Activated T-helper 1 cell treated with anti-CD3 and anti-CD28 coated beads, Interleukin-2, amount 50 U/mL, for 16 hours (primary cell): ENCODE results near the gene GSDME.

ENCODE experiments used
- DNase-seq, 2 donors: peaks; one replicate each; pipeline ENCODE4 v3.0.0-alpha.2; 2020; ENCODE audit warnings: low read depth in 1 of 2, low spot score in 1 of 2

The GSDME gene

GRCh38 chr7:24773646-24774045 lies 16.4 kb upstream of the GSDME start:
- DNase-seq: no peak

- no peak for DNase-seq
These were observed 12.6 kb upstream of the GSDME start for GRCh38 chr7:24769851-24770250.

DNA sequence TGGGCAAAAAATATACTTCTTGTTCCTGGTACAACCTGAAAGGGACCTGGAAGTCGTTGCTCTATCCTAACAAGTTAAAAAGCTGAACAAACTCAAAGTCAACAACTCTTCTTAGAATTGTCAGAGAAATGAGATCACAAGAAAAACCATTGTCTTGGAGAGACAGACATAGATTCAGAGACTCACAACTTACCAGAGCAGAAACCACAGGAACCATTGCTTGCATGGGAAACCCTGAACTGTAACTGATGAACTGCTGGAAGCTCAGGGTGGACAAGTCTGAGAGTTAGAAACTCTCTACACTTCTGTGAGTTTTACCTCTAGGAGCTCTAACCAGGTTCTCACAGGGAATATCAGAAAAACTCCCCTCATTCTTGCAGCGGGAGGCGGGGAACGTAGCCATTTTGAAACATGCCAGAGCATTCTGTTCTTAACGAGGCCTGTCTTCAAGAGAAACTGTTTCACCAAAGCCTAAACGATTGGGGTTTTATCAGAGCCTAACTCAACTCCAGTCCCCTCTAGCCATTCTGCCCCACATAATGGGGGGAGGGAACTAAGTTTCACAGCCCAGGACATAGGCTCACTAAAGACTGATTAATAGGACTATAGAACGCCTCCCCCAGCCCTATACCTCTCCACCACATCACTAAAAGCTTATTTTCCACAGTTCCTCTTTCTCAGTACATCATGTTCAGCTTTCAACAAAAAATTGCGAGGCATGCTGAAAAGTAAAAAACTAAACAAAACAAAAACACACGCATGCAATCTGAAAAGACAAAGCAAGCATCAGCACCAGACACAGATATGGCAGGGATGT lies 12.0 kb upstream of the GSDME start:
- no peak for DNase-seq

DNA sequence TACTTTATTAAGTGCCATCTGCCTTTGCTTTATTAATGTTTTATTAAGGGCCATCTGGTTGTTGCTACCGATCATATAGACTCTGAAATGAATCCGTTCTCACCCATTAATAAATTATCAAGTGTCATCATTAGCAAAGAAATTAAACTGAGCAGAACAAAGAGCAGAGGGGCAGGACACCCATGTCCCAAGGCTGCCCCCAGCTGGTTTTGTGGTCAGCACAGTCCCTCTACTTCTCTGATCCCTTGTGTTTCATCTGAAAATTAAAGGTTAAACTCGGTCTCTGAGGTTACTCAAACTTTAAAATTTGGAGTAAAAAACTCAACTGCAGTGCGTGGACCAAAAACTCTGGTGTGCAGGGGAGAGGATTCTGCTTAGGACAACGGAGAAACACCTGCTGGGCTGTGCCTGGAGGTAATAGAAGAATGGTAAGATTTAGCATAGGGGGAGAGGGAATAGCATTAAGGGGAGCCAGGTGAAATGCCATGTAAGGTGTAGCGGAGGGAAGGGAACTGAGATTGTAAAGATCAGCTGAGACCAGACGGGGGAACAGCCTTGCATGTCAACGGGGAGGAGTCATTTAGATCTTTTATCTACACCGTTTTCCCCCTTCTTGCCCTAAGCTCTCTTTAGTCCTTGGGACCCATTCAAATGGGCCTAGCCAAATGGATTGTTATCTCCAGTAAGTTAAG lies 10.8 kb upstream of the GSDME start:
- no peak for DNase-seq

DNA sequence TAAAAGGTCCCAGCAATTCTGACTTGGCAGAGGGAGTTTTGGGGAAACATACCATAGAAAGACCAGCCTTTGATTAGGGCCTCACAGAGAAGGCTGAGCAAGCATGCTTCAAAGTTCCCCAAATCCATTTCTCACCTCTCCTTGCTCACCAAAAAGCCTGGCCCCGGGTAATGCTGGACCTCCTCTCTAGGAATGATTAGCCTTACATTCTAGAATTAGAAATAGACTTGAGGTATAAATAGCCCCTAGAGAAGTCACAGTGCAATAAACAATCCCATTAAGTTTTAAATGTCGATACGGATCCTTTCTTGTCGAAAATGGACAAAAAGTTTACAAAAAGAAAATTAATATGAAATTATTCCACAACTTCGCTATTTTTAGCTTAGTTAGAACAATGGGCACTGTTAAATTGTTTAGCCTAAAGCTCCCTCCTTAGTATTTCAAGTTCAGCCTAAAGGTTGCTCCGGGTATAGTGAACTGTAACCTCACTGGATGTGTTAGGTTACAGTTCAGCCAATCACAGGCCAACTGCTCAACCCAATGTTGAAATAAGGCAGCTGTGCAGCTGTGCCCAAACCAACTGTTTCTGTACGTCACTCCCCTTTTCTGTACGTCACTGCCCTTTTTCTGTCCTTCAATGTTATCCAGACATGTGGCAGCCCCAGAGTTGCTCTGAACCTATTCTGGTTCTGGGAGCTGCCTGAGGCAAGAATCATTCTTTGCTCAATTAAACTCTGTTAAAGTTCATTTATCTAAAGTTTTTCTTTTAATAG lies 7.9 kb upstream of the GSDME start:
- DNase-seq: no peak

GRCh38 chr7:24764011-24764410 lies 6.7 kb upstream of the GSDME start:
- DNase-seq: no peak

- DNase-seq: no peak
These were observed 6.1 kb upstream of the GSDME start for GRCh38 chr7:24763303-24763901.

DNA sequence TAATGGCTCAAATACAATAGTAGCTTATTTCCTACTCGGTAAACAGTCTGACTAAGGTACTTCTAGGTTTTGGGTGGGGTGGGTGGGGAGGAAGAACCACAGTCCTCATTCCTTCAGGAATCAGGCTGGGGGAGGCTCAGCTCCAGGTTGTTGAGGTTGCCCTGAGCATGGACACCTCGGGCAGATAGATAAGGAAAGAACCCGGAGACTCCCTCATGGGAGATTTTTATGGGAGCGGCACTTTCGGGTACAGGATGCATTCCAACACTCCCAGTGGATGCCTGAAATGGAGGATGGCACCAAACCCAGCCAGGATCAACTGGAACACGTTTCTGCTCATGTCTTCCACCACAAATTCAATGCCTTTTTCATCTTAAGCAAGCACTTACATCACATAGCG lies 5.5 kb upstream of the GSDME start:
- no peak for DNase-seq

DNA sequence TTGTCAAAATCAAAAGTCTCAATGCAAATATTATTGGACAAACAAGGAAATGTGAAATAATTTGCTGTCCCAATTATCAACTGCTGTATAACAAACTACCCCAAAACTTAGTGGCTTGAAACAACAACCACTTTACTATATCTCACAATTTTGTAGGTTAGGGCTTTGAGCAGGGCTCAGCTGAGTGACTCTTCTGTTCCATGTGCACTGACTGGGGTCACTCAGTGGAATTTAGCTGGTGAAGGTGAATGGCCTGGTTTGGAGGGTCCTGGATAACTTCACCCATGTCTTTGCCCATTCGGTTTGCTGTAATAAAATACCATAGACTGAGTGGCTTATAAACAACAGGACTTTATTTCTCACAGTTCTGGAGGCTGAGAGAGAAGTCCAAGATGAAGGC lies 3.7 kb upstream of the GSDME start:
- DNase-seq: no peak

DNA sequence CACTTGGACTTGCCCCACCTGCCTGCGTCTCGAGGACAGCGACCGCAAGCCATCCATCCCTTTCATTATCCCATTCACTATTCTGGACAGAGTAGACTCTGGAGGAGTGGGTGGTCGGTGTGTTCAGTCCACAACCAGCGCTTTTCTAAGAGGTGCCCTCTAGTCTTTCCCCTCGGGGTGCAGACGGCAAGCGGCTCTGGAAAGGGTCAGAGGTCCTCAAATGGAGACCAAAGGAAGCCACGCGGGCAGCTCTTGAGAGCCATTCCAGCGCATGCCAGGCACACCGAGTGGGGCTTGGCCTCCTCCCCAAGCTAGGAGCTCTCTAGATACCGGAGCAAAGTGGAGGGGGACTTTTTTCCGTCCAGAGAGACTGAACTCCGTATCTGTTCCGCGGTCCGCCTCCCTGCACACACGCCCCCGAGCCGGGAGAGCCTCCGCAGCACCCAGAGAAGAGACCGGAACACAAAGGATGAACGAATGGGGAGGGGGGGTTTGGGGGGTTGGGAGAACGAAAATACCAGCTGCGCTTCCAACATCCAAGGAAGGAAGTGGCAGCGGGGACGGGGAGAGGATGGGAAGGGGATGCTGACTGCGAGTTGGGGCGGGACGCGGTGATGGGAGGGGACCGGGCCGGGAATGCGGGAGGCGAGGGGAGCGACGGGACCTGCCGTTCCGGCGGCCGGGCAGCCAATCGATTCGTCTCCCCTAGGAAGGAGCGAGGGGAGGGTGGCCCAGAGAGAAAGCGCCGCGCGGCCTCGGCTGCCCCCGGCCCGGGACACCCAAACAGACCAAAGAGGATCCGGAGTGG lies 515 bp downstream of the GSDME start:
- DNase-seq: no peak

DNA sequence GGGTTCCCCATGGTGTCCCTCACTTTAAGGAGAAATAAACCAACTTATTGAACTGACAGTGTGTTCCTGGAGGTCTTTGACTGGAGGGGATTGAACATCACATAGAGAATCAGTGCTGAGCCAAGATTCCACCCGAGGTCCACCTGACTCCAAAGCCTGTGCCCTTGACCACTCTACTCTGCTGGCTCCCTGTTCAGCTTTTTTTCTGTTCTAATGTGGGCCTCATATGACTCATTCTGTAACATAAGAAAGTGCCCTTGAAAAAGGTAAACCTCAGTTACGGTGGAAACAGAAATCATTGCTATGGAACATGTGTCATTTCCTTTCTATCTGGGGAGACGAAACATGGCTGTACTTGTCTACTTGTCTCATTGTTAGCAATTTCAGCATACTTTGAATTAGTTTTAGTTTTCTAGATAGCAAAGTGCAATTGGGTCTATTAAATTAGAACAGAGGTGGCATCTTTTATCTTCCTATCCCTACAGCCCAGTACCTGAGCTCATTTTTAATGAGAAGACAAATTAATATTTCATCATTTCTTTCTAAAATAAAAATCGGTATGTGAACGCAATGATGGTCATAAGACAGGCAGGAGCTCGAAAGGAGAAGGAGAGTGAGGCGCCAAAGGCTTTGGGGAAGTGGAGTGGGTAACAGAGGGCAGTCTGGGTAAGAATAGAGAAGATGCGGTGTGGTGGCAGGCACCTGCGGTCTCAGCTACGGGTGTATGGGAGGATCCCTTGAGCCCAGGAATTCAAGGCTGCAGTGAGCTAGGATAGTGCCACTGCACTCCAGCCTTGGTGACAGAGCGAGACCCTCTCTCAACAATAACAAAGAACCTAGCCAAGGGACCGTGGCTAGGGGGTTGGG lies 1.5 kb downstream of the GSDME start:
- DNase-seq: no peak

DNA sequence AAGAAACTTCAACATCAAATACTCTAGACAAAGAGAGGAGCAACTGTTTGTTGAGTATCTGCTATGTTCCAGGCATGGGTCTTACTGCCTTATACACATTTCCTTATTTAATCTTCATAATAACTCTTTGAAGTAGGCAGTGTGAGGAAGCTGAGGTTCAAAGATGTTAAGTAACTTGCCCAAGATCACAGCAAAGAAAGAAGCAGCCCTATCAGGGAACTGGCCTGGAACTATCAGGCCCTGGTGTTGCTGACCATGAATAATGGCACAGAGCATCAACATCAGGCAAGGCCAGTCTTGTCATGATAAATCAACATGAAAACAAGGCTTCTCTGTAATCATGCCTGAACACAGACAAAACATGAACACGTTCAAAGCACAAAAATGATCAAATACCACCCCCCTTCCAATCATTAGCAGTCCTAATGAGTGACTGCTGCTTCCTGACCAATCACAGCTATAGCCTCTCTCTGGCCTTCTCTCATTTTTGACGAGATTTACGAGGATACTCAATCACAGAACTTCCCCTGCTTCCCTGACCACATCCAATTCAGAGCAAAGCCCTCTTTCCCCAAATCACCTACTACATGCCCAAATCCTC lies 2.3 kb downstream of the GSDME start:
- DNase-seq: no peak

GRCh38 chr7:24752073-24752800 lies 5.0 kb downstream of the GSDME start:
- no peak for DNase-seq

- DNase-seq: no peak
These were observed 5.8 kb downstream of the GSDME start for GRCh38 chr7:24751484-24751883.

- DNase-seq: no peak
These were observed 6.7 kb downstream of the GSDME start for GRCh38 chr7:24750441-24751055.

GRCh38 chr7:24748521-24748920 lies 8.7 kb downstream of the GSDME start:
- no peak for DNase-seq

GRCh38 chr7:24745355-24745754 lies 11.9 kb downstream of the GSDME start:
- no peak for DNase-seq

GRCh38 chr7:24743471-24743870 lies 13.8 kb downstream of the GSDME start:
- DNase-seq: no peak
